OCI-LY1 (cell line): ENCODE measurements around the gene GRIN2A.

Experiments
- H2AFZ ChIP-seq: fragments of 200-600 bp; sonication (generic), shearing (Covaris generic); 2 replicates; pipeline ENCODE4 v1.6.0; 2014; ENCODE audit warnings: antibody characterized with exemption, mild to moderate bottlenecking, low read length
- H3F3A ChIP-seq: fragments of 200-600 bp; sonication (generic), shearing (Covaris generic); 2 replicates; pipeline ENCODE4 v1.6.0; 2014; ENCODE audit warnings: mild to moderate bottlenecking, antibody characterized with exemption, low read length, moderate library complexity; ENCODE audit not compliant: insufficient read depth
- H3K27ac ChIP-seq: fragments of 200-600 bp; sonication (generic); 2 replicates; pipeline ENCODE4 v1.5.1; 2014; ENCODE audit warnings: low read length, mixed run types, mild to moderate bottlenecking, low read depth; ENCODE audit not compliant: poor library complexity, severe bottlenecking
- H3K27me3 ChIP-seq: fragments of 200-600 bp; sonication (generic); 2 replicates; pipeline ENCODE4 v1.6.0; 2014; ENCODE audit warnings: antibody characterized with exemption, mild to moderate bottlenecking, low read length, moderate library complexity; ENCODE audit not compliant: insufficient read depth
- H3K36me3 ChIP-seq: fragments of 200-600 bp; sonication (generic); 2 replicates; pipeline ENCODE4 v1.6.1; 2014; ENCODE audit warnings: mild to moderate bottlenecking, antibody characterized with exemption, low read length, moderate library complexity, mixed read lengths; ENCODE audit not compliant: insufficient read depth
- H3K4me1 ChIP-seq: fragments of 200-600 bp; sonication (generic); 2 replicates; pipeline ENCODE4 v1.5.1; 2014; ENCODE audit warnings: mild to moderate bottlenecking, low read length, moderate library complexity; ENCODE audit not compliant: insufficient read depth, severe bottlenecking
- H3K4me2 ChIP-seq: fragments of 200-600 bp; sonication (generic), shearing (Covaris generic); 2 replicates; pipeline ENCODE4 v1.6.1; 2014; ENCODE audit warnings: low read length
- H3K4me3 ChIP-seq: fragments of 200-600 bp; sonication (generic); 2 replicates; pipeline ENCODE4 v1.5.1; 2014; ENCODE audit warnings: low read length, low read depth, mild to moderate bottlenecking, mixed read lengths; ENCODE audit not compliant: poor library complexity, severe bottlenecking
- H3K79me2 ChIP-seq: fragments of 200-600 bp; shearing (Covaris generic); 2 replicates; pipeline ENCODE4 v1.6.1; 2016; ENCODE audit warnings: mixed run types, low read length, mixed read lengths; ENCODE audit not compliant: insufficient read depth
- H3K9ac ChIP-seq: fragments of 200-600 bp; sonication (generic), shearing (Covaris generic); 2 replicates; pipeline ENCODE4 v1.6.1; 2014; ENCODE audit warnings: mild to moderate bottlenecking, low read length, mixed read lengths
- H3K9me2 ChIP-seq: fragments of 200-600 bp; sonication (generic), shearing (Covaris generic); 2 replicates; pipeline ENCODE4 v1.6.1; 2014; ENCODE audit warnings: low read depth, mild to moderate bottlenecking, low read length, mixed read lengths
- H3K9me3 ChIP-seq: fragments of 200-600 bp; shearing (Covaris generic); 2 replicates; pipeline ENCODE4 v1.6.1; 2014; ENCODE audit warnings: low read length, mixed read lengths
- H4K20me1 ChIP-seq: fragments of 200-600 bp; sonication (generic), shearing (Covaris generic); 2 replicates; pipeline ENCODE4 v1.6.0; 2016; ENCODE audit warnings: mild to moderate bottlenecking, low read length; ENCODE audit not compliant: insufficient read depth
- CTCF ChIP-seq: fragments of 200-600 bp; sonication (generic), shearing (Covaris generic); IDR thresholded peaks from 2 replicates; pipeline ENCODE4 v1.5.1; 2017; ENCODE audit warnings: mild to moderate bottlenecking, antibody characterized with exemption, low read length, moderate library complexity, mixed read lengths
- EZH2 ChIP-seq: fragments of 200-600 bp; sonication (generic), shearing (Covaris generic); IDR thresholded peaks from 2 replicates; pipeline ENCODE4 v1.8.0; 2017; ENCODE audit warnings: borderline replicate concordance, mixed run types, mild to moderate bottlenecking, antibody characterized with exemption, low read length, moderate library complexity, mixed read lengths

Gene GRIN2A

DNA sequence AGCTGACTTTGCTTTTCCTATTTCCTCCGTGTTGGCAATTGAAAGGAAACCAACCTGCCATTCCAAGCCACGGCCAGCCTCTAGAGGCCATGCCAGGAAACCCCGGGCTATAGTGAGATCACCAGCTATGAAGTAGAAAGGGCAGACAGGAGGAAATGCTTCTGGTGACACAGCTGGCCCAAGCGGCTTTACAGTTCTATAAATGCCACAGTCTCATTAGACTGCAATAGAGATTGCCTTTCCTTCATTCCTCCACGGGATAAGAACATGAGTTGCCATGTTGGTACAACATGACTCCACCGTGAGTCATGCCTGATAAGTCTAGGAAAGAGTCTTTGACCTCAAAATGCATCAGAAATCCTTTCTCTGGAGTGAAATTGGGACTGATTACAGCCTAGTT is 384.9 kb downstream of the GRIN2A start:
- Histone ChIP-seq H3K4me2 (no peak overlapping the region), H3K9ac (no peak overlapping the region), H3K27ac (no peak overlapping the region), H3K4me3 (no peak overlapping the region), H3K79me2 (no peaks in the 10 kb centered on the region), H3K27me3 (no peaks in the 10 kb centered on the region; the same call in 1 of the 2 replicates), H2AFZ (no peak overlapping the region), H3K4me1 (no peaks in the 10 kb centered on the region), H3K9me2 (no peaks in the 10 kb centered on the region), H3F3A (no peaks in the 10 kb centered on the region), H3K9me3 (no peaks in the 10 kb centered on the region), H4K20me1 (no peaks in the 10 kb centered on the region), H3K36me3 (no peaks in the 10 kb centered on the region)
- TF ChIP-seq EZH2 (no peak), CTCF (no peak)

DNA sequence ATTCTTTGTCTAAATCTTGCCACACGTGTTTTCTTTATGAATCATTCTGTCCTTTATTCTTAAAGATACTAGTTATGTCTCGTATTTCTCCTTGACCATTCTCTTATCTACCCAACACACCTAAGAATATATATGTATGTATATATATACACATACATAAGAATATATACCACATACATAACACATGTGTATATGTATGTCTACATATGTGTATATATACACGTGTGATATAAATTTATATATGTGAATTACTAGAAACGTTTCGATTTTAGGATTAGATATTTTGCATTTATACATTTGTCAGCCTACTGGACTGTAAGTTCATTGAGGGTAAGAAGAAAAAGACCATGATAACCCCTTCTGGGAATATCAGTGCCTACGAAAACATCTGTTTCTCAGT is 388.6 kb downstream of the GRIN2A start:
- H3K27me3 ChIP-seq: no peaks in the 10 kb centered on the region
- no peak overlapping the region for H3K9ac ChIP-seq
- no peak overlapping the region for H3K27ac ChIP-seq
- no peaks in the 10 kb centered on the region for H3K9me3 ChIP-seq
- H3F3A ChIP-seq: no peaks in the 10 kb centered on the region
- no peaks in the 10 kb centered on the region for H3K36me3 ChIP-seq
- TF ChIP-seq CTCF (no peak), EZH2 (no peak)
- H2AFZ ChIP-seq: no peak overlapping the region
- H3K9me2 ChIP-seq: no peaks in the 10 kb centered on the region
- no peaks in the 10 kb centered on the region for H3K4me1 ChIP-seq
- H3K4me2 ChIP-seq: no peak overlapping the region
- no peak overlapping the region for H3K4me3 ChIP-seq
- no peaks in the 10 kb centered on the region for H3K79me2 ChIP-seq
- H4K20me1 ChIP-seq: no peaks in the 10 kb centered on the region

DNA sequence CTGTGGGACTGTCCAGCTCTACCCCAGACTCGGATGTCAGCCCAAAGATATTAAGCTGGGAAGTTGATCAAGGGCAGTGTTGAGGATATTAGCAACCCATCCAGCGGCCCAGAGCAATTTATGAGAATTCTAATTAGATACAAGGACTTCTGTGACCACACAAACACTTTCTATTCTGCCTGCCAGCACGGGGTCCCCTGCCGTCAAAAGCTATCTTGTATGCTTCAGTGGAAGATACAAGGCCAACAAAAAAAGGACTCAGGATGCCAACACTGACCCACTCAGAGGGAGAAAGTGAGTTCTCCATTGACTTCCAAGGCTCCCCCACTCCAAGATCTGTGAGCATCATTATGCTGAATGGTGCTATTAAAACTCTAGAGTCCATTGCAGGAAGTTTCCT is 390.7 kb downstream of the GRIN2A start:
- no peak for TF ChIP-seq CTCF
- no peak for TF ChIP-seq EZH2

More for the DNA sequence above, 390.7 kb downstream of the GRIN2A start:
- no peak overlapping the region for H3K27ac ChIP-seq
- H3K79me2 ChIP-seq: no peaks in the 10 kb centered on the region
- H3K9ac ChIP-seq: no peak overlapping the region
- H3K4me3 ChIP-seq: no peak overlapping the region
- H3K27me3 ChIP-seq: no peaks in the 10 kb centered on the region
- H2AFZ ChIP-seq: no peak overlapping the region
- H3K9me2 ChIP-seq: no peaks in the 10 kb centered on the region
- no peaks in the 10 kb centered on the region for H3K9me3 ChIP-seq
- H4K20me1 ChIP-seq: no peaks in the 10 kb centered on the region
- H3F3A ChIP-seq: no peaks in the 10 kb centered on the region
- no peaks in the 10 kb centered on the region for H3K4me1 ChIP-seq
- H3K4me2 ChIP-seq: no peak overlapping the region
- H3K36me3 ChIP-seq: no peaks in the 10 kb centered on the region
